ENCODE data around the gene CLDN22. TPM values are rescaled to one million over a fixed set of nuclear protein-coding genes. Genes with fewer than 3 reads are reported as not detected.

The CLDN22 gene
- polyA plus RNA-seq, 1 of the 3 experiments (the other 2 are of a cell fraction), result 0.05 TPM

DNA sequence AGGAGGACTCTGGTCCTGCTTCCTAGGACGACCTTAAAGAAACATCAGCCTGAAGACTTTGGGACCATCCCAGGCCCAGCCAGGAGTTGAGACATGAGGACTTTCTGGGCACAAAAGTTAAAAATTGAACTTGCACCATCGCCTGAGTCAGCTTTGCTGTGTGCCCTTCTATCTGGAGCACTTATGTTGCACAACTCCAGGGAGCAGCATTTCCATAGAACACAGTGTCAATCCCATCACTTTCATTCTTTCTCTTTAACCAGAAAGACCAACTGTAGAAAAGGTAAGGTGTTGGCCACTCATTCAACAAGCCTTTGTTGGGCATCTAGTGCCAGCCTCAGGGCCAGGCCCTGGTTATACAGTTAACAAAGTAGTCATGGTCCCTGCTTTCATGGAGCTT is 10.8 kb upstream of the CLDN22 start:
- no peak for DNase-seq
- ChIA-PET CTCF (no interaction called here), POLR2A (no interaction called here)
- Histone ChIP-seq H3K9me3 (no peaks in the 10 kb centered on the region), H3K4me1 (ENCODE audit: control insufficient read depth in 1 of 2, insufficient read depth in 2 of 2, low read depth in 1 of 2, low read length in 1 of 2) (peaks cover 0 to 18% of the 10 kb centered on the region in 2 experiments; a peak in 2 of 4 replicates), H3K27ac (ENCODE audit: low read depth in 2 of 2, low read length in 1 of 2) (no peak overlapping the region), H3K36me3 (replicated peaks in 1 of 2; ENCODE audit: control insufficient read depth in 1 of 2, insufficient read depth in 2 of 2, low read length in 1 of 2) (no peaks in the 10 kb centered on the region), H3K9ac (no peak overlapping the region), H3K27me3 (ENCODE audit: insufficient read depth) (no peaks in the 10 kb centered on the region), H4K20me1 (ENCODE audit: insufficient read depth) (no peaks in the 10 kb centered on the region), H3K79me2 (ENCODE audit: insufficient read depth) (no peaks in the 10 kb centered on the region), H3K4me2 (no peak overlapping the region), H3K4me3 (ENCODE audit: low read depth in 2 of 2, low read length in 1 of 2) (no peak overlapping the region), H3K9me2 (no peaks in the 10 kb centered on the region), H3F3A (replicated peaks; ENCODE audit: insufficient read depth) (peaks cover 16% of the 10 kb centered on the region), H2AFZ (ENCODE audit: low read depth) (no peak overlapping the region)
- WGBS (ENCODE audit: low lambda C conversion rate), result 100% methylated on average over 2 of the region's 2 CpGs
- TF ChIP-seq, protein P1, sequence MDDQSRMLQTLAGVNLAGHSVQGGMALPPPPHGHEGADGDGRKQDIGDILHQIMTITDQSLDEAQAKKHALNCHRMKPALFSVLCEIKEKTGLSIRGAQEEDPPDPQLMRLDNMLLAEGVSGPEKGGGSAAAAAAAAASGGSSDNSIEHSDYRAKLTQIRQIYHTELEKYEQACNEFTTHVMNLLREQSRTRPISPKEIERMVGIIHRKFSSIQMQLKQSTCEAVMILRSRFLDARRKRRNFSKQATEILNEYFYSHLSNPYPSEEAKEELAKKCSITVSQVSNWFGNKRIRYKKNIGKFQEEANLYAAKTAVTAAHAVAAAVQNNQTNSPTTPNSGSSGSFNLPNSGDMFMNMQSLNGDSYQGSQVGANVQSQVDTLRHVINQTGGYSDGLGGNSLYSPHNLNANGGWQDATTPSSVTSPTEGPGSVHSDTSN (IDR thresholded peaks at IDR 0.05), result no peak
- TF ChIP-seq CHD2 (IDR thresholded peaks at IDR 0.05; ENCODE audit: low read length, partially characterized antibody), result no peak
- no peak for TF ChIP-seq FOSL2 (IDR thresholded peaks at IDR 0.05; ENCODE audit: borderline replicate concordance, low read depth)
- no peak for TF ChIP-seq FOXJ3 (CRISPR knock-in tag; IDR thresholded peaks at IDR 0.05)
- no peak for TF ChIP-seq RCOR1 (IDR thresholded peaks at IDR 0.05; ENCODE audit: low read length)
- TF ChIP-seq YY1 (IDR thresholded peaks at IDR 0.05; ENCODE audit: low read depth), result no peak
- TF ChIP-seq EZH2phosphoT487 (IDR thresholded peaks at IDR 0.05; ENCODE audit: borderline replicate concordance, low read depth), result no peak
- TF ChIP-seq TEAD4 (IDR thresholded peaks at IDR 0.05; ENCODE audit: borderline replicate concordance, insufficient read depth), result no peak
- TF ChIP-seq SMC3 (IDR thresholded peaks at IDR 0.05; ENCODE audit: low read depth, low read length), result no peak
- TF ChIP-seq FOXM1 (IDR thresholded peaks at IDR 0.05; ENCODE audit: low read depth), result no peak
- TF ChIP-seq, protein P2, sequence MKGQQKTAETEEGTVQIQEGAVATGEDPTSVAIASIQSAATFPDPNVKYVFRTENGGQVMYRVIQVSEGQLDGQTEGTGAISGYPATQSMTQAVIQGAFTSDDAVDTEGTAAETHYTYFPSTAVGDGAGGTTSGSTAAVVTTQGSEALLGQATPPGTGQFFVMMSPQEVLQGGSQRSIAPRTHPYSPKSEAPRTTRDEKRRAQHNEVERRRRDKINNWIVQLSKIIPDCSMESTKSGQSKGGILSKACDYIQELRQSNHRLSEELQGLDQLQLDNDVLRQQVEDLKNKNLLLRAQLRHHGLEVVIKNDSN (IDR thresholded peaks at IDR 0.05; ENCODE audit: borderline replicate concordance, low read depth), result no peak
- TF ChIP-seq TAF1 (IDR thresholded peaks at IDR 0.05; ENCODE audit: borderline replicate concordance, low read depth, low read length), result no peak

DNA sequence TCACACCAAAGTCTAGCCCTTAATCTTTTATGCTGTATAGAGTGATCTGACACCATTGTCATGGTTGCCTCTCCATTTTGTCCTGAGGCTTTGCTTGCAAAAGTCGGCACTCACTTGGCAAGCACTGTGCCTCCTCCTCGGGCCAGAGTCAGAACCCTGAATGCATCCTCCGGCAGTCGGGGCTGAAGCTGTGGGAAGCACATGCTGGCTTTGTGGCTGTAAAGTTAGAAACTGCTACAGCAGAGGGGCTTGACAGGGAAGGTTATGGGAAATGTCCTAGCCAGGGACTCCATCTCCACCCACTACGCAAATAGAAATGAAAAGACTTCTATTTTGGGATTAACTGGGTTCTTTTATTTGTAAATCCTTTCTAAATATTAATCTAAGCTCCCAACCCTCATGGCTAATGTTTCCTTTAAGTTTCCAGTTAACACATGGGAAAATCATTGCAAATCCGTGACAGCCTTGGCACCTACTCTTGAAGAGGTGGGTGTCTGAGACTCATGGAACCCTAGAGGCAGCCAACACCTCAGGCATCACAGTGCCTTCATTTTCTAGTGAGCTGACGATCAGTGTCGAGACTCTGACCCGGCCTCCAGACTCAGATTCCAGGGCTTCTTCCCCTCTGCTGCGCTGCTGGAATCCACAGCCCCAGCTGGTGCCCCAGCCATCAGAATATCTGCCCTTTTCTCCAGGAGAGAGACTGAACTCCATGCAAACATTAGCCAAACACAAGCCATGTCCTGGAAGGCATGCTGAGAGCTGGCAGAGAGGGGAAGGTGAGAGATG is 10.1 kb upstream of the CLDN22 start:
- H3K27ac ChIP-seq (ENCODE audit: low read depth in 2 of 2, low read length in 1 of 2), result no peak overlapping the region
- no peaks in the 10 kb centered on the region for H3K27me3 ChIP-seq (ENCODE audit: insufficient read depth)
- no peak for DNase-seq
- no peaks in the 10 kb centered on the region for H3K36me3 ChIP-seq (replicated peaks in 1 of 2; ENCODE audit: control insufficient read depth in 1 of 2, insufficient read depth in 2 of 2, low read length in 1 of 2)
- H2AFZ ChIP-seq (ENCODE audit: low read depth), result no peak overlapping the region
- no peaks in the 10 kb centered on the region for H4K20me1 ChIP-seq (ENCODE audit: insufficient read depth)
- no peak overlapping the region for H3K4me2 ChIP-seq
- no peak overlapping the region for H3K4me3 ChIP-seq (ENCODE audit: low read depth in 2 of 2, low read length in 1 of 2)
- H3K79me2 ChIP-seq (ENCODE audit: insufficient read depth), result no peaks in the 10 kb centered on the region
- TF ChIP-seq FOSL2 (IDR thresholded peaks at IDR 0.05; ENCODE audit: borderline replicate concordance, low read depth) (no peak), SMC3 (IDR thresholded peaks at IDR 0.05; ENCODE audit: low read depth, low read length) (no peak), ELF1 (IDR thresholded peaks at IDR 0.05) (no peak), GATA2 (CRISPR knock-in tag; IDR thresholded peaks at IDR 0.05) (no peak), RCOR1 (IDR thresholded peaks at IDR 0.05; ENCODE audit: low read length) (no peak), SIN3A (IDR thresholded peaks at IDR 0.05; ENCODE audit: borderline replicate concordance, low read depth, low read length) (no peak), FOXJ3 (CRISPR knock-in tag; IDR thresholded peaks at IDR 0.05) (no peak)
- TF ChIP-seq, protein P1 (IDR thresholded peaks at IDR 0.05), result no peak
- TF ChIP-seq, protein P3, sequence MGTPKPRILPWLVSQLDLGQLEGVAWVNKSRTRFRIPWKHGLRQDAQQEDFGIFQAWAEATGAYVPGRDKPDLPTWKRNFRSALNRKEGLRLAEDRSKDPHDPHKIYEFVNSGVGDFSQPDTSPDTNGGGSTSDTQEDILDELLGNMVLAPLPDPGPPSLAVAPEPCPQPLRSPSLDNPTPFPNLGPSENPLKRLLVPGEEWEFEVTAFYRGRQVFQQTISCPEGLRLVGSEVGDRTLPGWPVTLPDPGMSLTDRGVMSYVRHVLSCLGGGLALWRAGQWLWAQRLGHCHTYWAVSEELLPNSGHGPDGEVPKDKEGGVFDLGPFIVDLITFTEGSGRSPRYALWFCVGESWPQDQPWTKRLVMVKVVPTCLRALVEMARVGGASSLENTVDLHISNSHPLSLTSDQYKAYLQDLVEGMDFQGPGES (IDR thresholded peaks at IDR 0.05; ENCODE audit: low read depth, low read length), result no peak
- no peaks in the 10 kb centered on the region for H3K9me3 ChIP-seq
- peaks cover 0 to 11% of the 10 kb centered on the region in 2 experiments; a peak in 2 of 4 replicates for H3K4me1 ChIP-seq (ENCODE audit: control insufficient read depth in 1 of 2, insufficient read depth in 2 of 2, low read depth in 1 of 2, low read length in 1 of 2)
- POLR2A ChIA-PET, result no interaction called here
- no peak overlapping the region for H3K9ac ChIP-seq
- peaks cover 10% of the 10 kb centered on the region for H3F3A ChIP-seq (replicated peaks; ENCODE audit: insufficient read depth)
- WGBS (ENCODE audit: low lambda C conversion rate), result 77% methylated on average over 8 of the region's 10 CpGs
- CTCF ChIA-PET, result no interaction called here
- no peaks in the 10 kb centered on the region for H3K9me2 ChIP-seq
